Measurements from ENCODE around the gene CD226.
A peak's percentile ranks its signal among the peaks of the same experiment; 100 is the strongest.
"Not testable (repeated sequence)": the region's sequence is repeated elsewhere in the genome, so short reads cannot be mapped to it uniquely, and the experiment has no call there.

Gene CD226

DNA sequence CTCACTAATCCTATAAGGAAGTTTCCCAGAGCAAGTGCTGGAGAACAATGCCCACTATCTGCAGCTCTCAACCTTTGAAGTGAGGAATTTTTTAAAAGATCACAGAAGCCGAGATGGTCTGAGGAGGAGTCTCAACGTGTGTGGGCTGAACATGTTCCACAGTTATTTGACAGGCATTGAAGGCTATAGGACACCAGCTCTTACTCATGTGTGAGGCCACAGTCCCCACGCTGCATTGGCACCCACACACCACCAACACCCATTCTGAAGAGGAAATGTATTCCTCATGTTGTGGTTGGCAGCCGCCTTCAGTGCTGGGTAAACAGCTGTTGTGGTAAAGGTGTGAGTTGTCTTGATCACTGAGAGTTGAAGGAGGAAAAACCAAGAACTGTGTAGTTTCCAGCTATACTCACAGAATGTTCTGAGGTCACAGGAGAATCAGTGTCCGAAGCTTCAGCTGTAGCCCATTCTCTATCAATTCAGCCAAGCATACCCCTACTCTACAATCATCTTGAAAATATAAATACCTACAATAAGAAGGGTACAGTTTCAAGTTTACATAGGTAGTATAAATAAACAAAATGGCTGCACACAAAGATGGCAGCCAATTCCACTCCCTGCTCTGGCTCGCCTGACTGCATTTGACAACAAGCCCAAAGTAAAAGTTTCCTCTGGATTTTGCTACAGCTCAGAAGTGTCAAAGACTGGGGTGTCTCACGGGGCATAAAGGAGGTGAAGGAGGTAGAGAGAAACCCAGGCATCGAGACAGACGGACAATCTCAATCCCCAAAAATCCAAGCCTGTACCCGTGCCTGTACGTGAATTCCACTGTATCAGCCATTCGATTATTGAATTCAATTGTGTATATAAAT is 12.1 kb downstream of the CD226 start:
- Mint-ChIP-seq H3K27ac (ENCODE audit: low read depth) (no peak overlapping the region), H3K36me3 (ENCODE audit: insufficient read depth) (peaks cover 3% of the 10 kb centered on the region), H3K4me1 (peaks cover 19% of the 10 kb centered on the region), H3K4me3 (no peak overlapping the region), H3K27me3 (no peaks in the 10 kb centered on the region), H3K9me3 (no peaks in the 10 kb centered on the region)
- ATAC-seq (replicated peaks; ENCODE audit: extremely low read depth, poor library complexity, severe bottlenecking) (peak; percentile 99), DNase-seq (ENCODE audit: low spot score in 2 of 2) (peak; percentile 60 to 86)

DNA sequence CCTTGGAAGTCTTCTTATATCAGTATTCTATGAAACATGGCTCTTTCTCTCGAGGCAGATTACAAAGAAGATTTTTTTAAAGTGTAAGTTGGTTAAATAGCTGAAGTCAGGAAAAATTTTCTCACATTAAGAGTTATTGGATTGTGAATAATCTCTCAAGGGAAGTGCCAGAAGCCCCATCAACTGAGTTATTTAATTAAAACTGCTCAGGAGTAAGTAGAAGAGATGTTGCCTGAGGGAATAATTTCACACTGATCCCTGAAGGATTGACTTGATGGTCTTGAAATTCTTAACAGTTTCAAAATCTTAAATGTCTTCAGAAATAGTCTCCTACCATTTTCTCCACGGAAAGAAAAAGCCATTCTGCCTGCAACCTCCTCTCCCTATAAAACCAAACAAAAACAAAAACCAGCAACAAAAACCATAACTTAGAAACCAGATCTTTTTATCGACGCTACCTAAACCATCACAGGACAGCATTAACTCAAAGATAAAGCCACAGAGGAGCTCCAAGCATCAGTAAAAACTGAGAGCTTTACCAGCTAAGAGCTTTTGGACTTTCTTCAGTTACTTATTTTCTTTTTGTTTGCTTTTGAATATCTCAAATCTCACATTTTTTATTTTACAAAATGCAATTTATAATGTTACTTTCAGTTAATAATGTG is 12.9 kb downstream of the CD226 start:
- Mint-ChIP-seq H3K4me3 (no peak overlapping the region), H3K27ac (ENCODE audit: low read depth) (no peak overlapping the region), H3K36me3 (ENCODE audit: insufficient read depth) (peaks cover 3% of the 10 kb centered on the region), H3K4me1 (peaks cover 12% of the 10 kb centered on the region), H3K9me3 (no peaks in the 10 kb centered on the region), H3K27me3 (no peaks in the 10 kb centered on the region)
- DNase-seq (ENCODE audit: low spot score in 2 of 2) (no peak), ATAC-seq (replicated peaks; ENCODE audit: extremely low read depth, poor library complexity, severe bottlenecking) (no peak)

DNA sequence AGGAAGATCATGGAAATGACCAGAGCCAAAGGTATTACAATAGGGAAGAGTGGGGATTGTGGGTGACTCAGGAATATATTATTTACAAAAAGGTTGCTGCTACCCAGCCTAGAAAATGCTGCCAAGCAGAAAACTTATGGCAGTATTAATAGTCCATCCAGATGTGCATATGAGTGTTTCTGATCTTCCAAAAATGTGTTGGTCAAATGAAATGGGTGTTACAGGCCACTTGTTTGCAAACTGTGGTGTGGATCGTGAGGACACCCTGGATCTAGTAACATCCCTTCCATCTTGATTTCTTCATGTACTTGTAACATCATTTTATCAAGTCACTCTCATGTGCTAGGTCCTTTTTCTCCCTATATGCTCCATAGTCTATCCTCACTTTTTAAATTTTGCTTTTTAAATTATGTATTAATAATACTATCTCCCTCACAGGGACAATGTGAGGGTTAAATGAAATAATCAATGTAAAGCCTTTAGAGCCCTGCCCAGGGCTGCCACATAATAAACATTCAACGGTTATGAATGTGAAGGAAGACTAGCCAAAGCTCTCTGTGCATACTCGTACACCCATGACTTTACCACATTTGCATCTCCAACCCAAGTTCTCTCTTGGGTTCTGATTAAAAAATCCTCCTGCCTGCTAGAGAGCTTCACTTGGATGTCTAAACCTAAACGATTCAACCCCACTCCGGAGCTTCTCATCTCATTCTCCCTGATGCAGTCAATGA is 18.5 kb downstream of the CD226 start:
- Mint-ChIP-seq H3K36me3 (ENCODE audit: insufficient read depth) (peaks cover 7% of the 10 kb centered on the region), H3K9me3 (no peaks in the 10 kb centered on the region), H3K27ac (ENCODE audit: low read depth) (no peak overlapping the region), H3K27me3 (peaks cover 13% of the 10 kb centered on the region), H3K4me3 (no peak overlapping the region), H3K4me1 (peaks cover 11% of the 10 kb centered on the region)
- ATAC-seq (replicated peaks; ENCODE audit: extremely low read depth, poor library complexity, severe bottlenecking) = no peak
- no peak for DNase-seq (ENCODE audit: low spot score in 2 of 2)

DNA sequence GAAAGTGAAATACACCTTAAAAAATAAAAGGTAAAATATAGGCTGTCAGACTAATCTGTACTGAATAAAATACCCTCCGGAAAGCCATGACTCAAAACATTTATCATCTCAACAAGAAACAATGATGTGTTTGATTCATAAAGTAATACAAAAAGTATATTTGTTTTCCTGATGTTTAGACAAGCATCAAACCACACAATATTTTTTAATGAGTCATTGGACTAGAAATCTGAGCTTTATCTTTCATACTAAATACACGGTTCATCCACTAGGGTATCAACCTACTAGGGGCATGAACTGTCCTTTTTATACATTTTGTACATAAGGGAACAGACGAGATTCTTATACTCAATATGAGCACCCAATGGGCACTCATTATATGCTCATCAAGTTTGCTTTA is 31.3 kb downstream of the CD226 start:
- Mint-ChIP-seq H3K4me3 (no peak overlapping the region), H3K36me3 (ENCODE audit: insufficient read depth) (peaks cover 10% of the 10 kb centered on the region), H3K4me1 (peaks cover 22% of the 10 kb centered on the region), H3K9me3 (no peaks in the 10 kb centered on the region), H3K27me3 (no peaks in the 10 kb centered on the region), H3K27ac (ENCODE audit: low read depth) (no peak overlapping the region)
- no peak for DNase-seq (ENCODE audit: low spot score in 2 of 2)
- ATAC-seq (replicated peaks; ENCODE audit: extremely low read depth, poor library complexity, severe bottlenecking) = no peak

DNA sequence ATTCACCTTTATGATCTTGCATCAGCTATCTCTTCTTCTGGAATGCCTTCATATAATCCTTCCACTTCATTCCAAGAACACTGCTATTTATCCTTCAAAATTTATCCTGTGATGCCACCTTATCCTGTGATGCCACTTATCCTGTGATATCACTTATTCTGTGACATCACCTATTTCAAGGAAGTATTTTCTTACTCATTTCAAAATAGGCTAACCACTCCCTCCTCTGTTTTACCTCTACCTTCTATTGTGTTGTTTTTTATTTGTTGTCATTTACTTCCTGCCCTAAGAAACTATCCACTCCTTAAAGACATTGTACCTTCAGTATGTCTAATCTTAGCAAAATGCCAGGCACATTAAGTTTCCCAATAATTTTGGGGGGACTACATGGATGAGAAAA is 38.8 kb downstream of the CD226 start:
- Mint-ChIP-seq H3K27me3 (no peaks in the 10 kb centered on the region), H3K4me1 (peaks cover 30% of the 10 kb centered on the region), H3K27ac (ENCODE audit: low read depth) (no peak overlapping the region), H3K4me3 (no peak overlapping the region), H3K9me3 (no peaks in the 10 kb centered on the region), H3K36me3 (ENCODE audit: insufficient read depth) (peaks cover 3% of the 10 kb centered on the region)
- no peak for ATAC-seq (replicated peaks; ENCODE audit: extremely low read depth, poor library complexity, severe bottlenecking)
- no peak for DNase-seq (ENCODE audit: low spot score in 2 of 2)

DNA sequence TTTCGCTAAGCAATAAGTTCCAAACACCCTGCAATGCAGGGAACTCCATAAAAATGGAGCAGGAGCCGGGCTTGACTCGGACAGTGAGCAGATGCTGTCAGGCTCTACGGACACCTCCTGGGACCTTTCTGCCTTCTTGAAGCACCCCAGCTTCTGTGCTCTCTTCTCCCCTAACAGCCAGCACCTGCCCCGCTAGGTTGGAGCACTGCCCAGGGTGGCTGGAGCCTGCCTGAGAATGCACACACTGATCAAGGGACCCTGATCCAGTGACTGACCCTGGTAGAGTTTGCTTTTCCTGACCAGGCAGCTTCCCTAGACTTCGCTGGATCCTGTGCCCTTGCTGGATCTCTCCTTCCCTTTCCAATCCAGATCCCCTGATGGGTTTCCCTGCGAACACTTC is 40.9 kb downstream of the CD226 start:
- no peaks in the 10 kb centered on the region for H3K9me3 Mint-ChIP-seq
- H3K4me3 Mint-ChIP-seq = no peak overlapping the region
- no peaks in the 10 kb centered on the region for H3K27me3 Mint-ChIP-seq
- no peak overlapping the region for H3K27ac Mint-ChIP-seq (ENCODE audit: low read depth)
- DNase-seq (ENCODE audit: low spot score in 2 of 2) (no peak), ATAC-seq (replicated peaks; ENCODE audit: extremely low read depth, poor library complexity, severe bottlenecking) (no peak)
- H3K36me3 Mint-ChIP-seq (ENCODE audit: insufficient read depth) = peaks cover 1% of the 10 kb centered on the region
- peaks cover 25% of the 10 kb centered on the region for H3K4me1 Mint-ChIP-seq

DNA sequence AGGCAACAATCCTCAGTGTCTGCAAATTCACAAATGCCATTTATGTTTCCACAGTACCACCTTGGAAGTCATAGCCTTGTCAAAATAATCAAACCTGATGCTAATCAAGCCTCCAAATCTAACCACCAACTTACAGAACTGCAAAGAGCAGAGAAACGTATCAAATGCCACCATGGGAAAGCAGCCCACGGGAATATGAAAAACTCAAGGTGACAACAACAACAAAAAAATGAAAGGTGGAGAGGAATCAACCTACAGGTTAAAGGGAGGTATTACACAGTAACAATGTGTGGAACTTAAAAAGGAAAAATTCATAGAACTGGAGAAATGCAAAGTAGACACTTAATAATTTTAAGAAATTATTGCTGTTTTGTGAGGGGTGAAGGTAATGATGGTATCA is 46.7 kb downstream of the CD226 start:
- Mint-ChIP-seq H3K27me3 (no peaks in the 10 kb centered on the region), H3K9me3 (no peaks in the 10 kb centered on the region), H3K27ac (ENCODE audit: low read depth) (no peak overlapping the region), H3K4me1 (peaks cover 50% of the 10 kb centered on the region), H3K4me3 (no peak overlapping the region), H3K36me3 (ENCODE audit: insufficient read depth) (peaks cover 6% of the 10 kb centered on the region)
- DNase-seq (ENCODE audit: low spot score in 2 of 2) = no peak
- ATAC-seq (replicated peaks; ENCODE audit: extremely low read depth, poor library complexity, severe bottlenecking) = no peak

DNA sequence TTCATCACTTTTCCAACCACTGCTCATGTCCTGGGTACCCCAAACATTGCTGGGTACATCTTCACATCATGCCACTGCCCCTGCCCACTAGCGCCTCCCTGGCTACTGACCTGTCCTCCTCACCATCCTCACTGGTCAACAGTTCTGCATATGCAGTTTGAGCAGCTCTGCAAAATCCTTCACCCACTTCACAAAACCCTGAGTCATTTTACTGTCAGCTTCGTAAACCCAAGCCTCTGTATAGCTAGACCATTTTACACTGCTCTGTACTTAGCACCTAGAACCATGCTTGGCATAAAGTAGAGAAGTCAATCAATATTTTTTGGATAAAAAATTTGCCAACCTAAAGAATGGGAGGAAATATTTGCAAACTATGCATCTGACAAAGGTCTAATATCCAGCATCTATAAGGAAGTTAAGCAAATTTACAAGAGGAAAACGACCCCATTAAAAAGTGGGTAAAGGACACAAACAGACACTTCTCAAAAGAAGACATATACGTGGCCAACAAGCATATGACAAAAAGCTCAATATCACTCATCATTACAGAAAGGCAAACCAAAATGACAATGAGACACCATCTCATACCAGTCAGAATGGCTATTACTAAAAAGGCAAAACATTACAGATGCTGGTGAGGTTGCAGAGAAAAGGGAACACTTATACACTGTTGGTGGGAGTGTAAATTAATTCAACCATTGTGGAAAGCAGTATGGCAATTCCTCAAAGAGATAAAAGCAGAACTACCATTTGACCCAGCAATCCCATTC is 48.3 kb downstream of the CD226 start:
- not testable (repeated sequence) for H3K27ac Mint-ChIP-seq (ENCODE audit: low read depth); DNase-seq (ENCODE audit: low spot score in 2 of 2); H3K36me3 Mint-ChIP-seq (ENCODE audit: insufficient read depth); H3K27me3 Mint-ChIP-seq; H3K9me3 Mint-ChIP-seq; ATAC-seq (replicated peaks; ENCODE audit: extremely low read depth, poor library complexity, severe bottlenecking)
- peak overlapping the region; percentile 50 for H3K4me3 Mint-ChIP-seq
- H3K4me1 Mint-ChIP-seq = peaks cover 45% of the 10 kb centered on the region

DNA sequence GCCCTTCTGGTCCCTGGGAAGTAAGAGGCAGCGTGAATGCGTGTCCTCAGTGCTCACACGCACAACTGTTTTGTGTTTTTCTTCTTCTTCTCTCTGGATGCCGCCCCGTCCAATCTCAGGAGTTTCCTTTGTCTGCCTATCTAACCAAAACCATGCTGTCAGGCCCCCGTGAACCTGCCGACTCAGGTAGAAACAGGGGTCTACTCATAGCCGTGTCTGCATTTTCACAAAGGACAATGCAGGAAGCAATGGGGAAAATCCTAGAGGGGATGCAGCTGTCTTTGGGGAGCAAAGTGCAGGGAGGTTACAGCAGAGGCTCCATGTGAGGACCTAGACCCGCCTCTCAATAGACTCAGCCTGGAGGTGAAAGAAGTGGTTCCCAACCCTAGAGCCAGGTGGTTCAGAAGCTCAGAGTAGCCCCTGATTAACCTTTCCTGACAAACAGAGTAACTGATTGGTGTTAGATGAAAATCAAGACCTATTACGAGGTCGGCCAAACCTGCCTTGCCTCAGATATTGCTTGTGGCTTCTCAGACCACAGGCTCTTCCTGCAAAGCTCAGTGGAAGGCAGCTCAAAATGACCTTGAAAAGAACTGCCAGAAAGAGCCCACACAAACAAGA is 49.3 kb downstream of the CD226 start:
- no peaks in the 10 kb centered on the region for H3K27me3 Mint-ChIP-seq
- H3K36me3 Mint-ChIP-seq (ENCODE audit: insufficient read depth) = peaks cover 12% of the 10 kb centered on the region
- ATAC-seq (replicated peaks; ENCODE audit: extremely low read depth, poor library complexity, severe bottlenecking) (peak; percentile 8), DNase-seq (ENCODE audit: low spot score in 2 of 2) (no peak)
- peak overlapping the region; percentile 82 for H3K4me3 Mint-ChIP-seq
- H3K4me1 Mint-ChIP-seq = peaks cover 55% of the 10 kb centered on the region
- H3K9me3 Mint-ChIP-seq = no peaks in the 10 kb centered on the region
- H3K27ac Mint-ChIP-seq (ENCODE audit: low read depth) = peak overlapping the region; percentile 95

DNA sequence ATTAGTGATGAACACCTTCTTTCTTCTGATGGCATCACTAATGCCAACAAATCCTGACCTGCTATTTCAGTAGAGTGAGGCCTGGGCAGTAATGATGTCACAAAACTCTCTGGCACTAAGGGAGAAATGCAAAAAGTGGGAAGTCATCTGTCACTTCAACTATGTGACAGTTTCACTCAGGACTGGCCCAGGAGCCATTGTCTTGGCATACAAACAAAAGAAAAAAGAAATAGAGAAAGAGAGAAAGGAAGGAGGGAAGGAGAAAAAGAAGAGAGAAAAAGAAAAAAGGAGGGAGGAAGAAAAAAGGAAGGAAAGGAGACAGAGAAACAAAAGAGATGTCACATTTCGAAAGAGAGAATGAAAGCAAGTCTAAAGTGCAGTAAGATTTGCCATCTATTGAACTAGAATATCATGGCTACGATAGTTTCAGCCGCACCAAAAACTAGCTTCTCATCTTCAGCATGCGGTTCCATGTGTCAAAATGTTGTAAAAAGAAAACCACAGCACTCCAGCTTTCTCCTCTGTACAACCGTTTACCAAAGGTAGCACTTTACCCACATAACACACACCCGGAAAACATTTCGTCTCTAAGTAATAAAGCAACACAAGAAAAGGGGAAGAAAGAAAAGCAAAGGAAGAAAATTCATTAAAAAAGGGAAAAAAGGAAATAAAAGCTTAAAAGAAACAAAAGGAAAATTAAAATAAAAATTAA is 50.1 kb downstream of the CD226 start:
- ATAC-seq (replicated peaks; ENCODE audit: extremely low read depth, poor library complexity, severe bottlenecking) = peak; percentile 44
- no peak for DNase-seq (ENCODE audit: low spot score in 2 of 2)
- peak overlapping the region; percentile 95 for H3K27ac Mint-ChIP-seq (ENCODE audit: low read depth)
- no peaks in the 10 kb centered on the region for H3K27me3 Mint-ChIP-seq
- peaks cover 17% of the 10 kb centered on the region for H3K36me3 Mint-ChIP-seq (ENCODE audit: insufficient read depth)
- peak overlapping the region; percentile 82 for H3K4me3 Mint-ChIP-seq
- H3K9me3 Mint-ChIP-seq = no peaks in the 10 kb centered on the region
- peaks cover 59% of the 10 kb centered on the region for H3K4me1 Mint-ChIP-seq
